Panc1 (cell line): ENCODE measurements around the gene MRPL20. TPM values are rescaled to one million over a fixed set of nuclear protein-coding genes. Genes with fewer than 3 reads are reported as not detected.

ENCODE experiments used
- ATAC-seq: fragments of 200-7000 bp; cut with Tn5 transposase; 2 replicates; pipeline ENCODE4 v1.9.1; 2020; ENCODE audit warnings: mild to moderate bottlenecking, moderate library complexity
- BruUV-seq: library from RNA; stranded (reverse); fragments of 400-500 nt; replicated peaks from 2 replicates; lab custom pipeline; 2021; lab: Mats Ljungman, UMichigan
- CTCF ChIA-PET: fragments of 300-600 bp; sonication (Branson Sonifier 250); formaldehyde crosslinking; loops from one replicate; lab custom pipeline; 2022; ENCODE audit warnings: antibody characterized with exemption; lab: Charles Lee
- POLR2A ChIA-PET: fragments of 300-600 bp; sonication (Branson Sonifier 250); formaldehyde crosslinking; loops from one replicate; lab custom pipeline; 2022; ENCODE audit warnings: antibody characterized with exemption; lab: Charles Lee
- DNase-seq: peaks from one replicate; pipeline ENCODE4 v3.0.0-alpha.2; 2010; ENCODE audit warnings: low read depth, low spot score
- H3K27ac ChIP-seq: 2 replicates; pipeline ENCODE4 v1.5.1; 2011; ENCODE audit warnings: mild to moderate bottlenecking, low read length, inconsistent platforms
- H3K27me3 ChIP-seq: fragments of 200-500 bp; sonication (Bioruptor generic); 2 replicates; pipeline ENCODE4 v1.6.0; 2014; ENCODE audit warnings: low read length, inconsistent platforms; ENCODE audit not compliant: control insufficient read depth, insufficient read depth
- H3K36me3 ChIP-seq: fragments of 200-500 bp; sonication (Bioruptor generic); 2 replicates; pipeline ENCODE4 v1.5.1; 2014; ENCODE audit warnings: inconsistent platforms, mild to moderate bottlenecking, low read length, moderate library complexity; ENCODE audit not compliant: control insufficient read depth, insufficient read depth
- H3K4me1 ChIP-seq: 2 replicates; pipeline ENCODE4 v1.5.1; 2011; ENCODE audit warnings: inconsistent platforms, mild to moderate bottlenecking, low read length, moderate library complexity; ENCODE audit not compliant: control insufficient read depth, insufficient read depth
- H3K4me3 ChIP-seq, 2 experiments: 2 replicates each; pipeline ENCODE4 v1.5.1; 2011 to 2012; ENCODE audit warnings: low read depth in 2 of 2, low read length in 2 of 2, mild to moderate bottlenecking in 2 of 2, inconsistent platforms in 1 of 2, moderate library complexity in 1 of 2
- H3K9me3 ChIP-seq: fragments of 200-500 bp; sonication (Bioruptor generic); 2 replicates; pipeline ENCODE4 v1.5.1; 2014; ENCODE audit warnings: low read depth, mild to moderate bottlenecking, inconsistent platforms, low read length, moderate library complexity; ENCODE audit not compliant: control insufficient read depth, insufficient read depth
- CTCF ChIP-seq: fragments of 450-650 bp; IDR thresholded peaks from 2 replicates; pipeline ENCODE4 v1.5.1; 2017; ENCODE audit warnings: mild to moderate bottlenecking
- POLR2AphosphoS5 ChIP-seq: IDR thresholded peaks from 2 replicates; pipeline ENCODE4 v1.6.1; 2012; ENCODE audit warnings: mild to moderate bottlenecking, low read depth, low read length, moderate library complexity
- REST ChIP-seq, 2 experiments: IDR thresholded peaks; 2 replicates each; pipeline ENCODE4 v1.6.1; 2011 to 2012; ENCODE audit warnings: low read depth in 2 of 2, control low read depth in 1 of 2, low read length in 1 of 2, mild to moderate bottlenecking in 1 of 2, moderate library complexity in 1 of 2; ENCODE audit not compliant: insufficient read depth in 1 of 2
- SIN3A ChIP-seq: IDR thresholded peaks from 2 replicates; pipeline ENCODE4 v1.6.1; 2012; ENCODE audit warnings: low read depth, mild to moderate bottlenecking, low read length, moderate library complexity, borderline replicate concordance; ENCODE audit not compliant: insufficient read depth
- TCF7L2 ChIP-seq: IDR thresholded peaks from 2 replicates; pipeline ENCODE4 v1.6.1; 2011; ENCODE audit warnings: mild to moderate bottlenecking, low read depth, low read length, inconsistent platforms
- in situ Hi-C: cut with HindIII; loops from 2 replicates; pipeline ENCODE4 v1.10.0; 2016; ENCODE audit warnings: low sequenced_read_pairs, low pct_unique_long_range_greater_than_20kb
- intact Hi-C: fragments of 100-400 bp; cut with micrococcal nuclease; formaldehyde crosslinking; loops from one replicate; pipeline ENCODE4 v1.10.0; 2022; ENCODE audit not compliant: unreplicated experiment
- total RNA-seq: library from RNA; stranded (reverse); gene quantifications from one replicate; pipeline ENCODE4 v1.2.1, GENCODE V29; 2021; ENCODE audit not compliant: unreplicated experiment

The MRPL20 gene
- total RNA-seq, 1 experiment from 2014 or later: 196 TPM

- in situ Hi-C loops (no loop called here), intact Hi-C loops (loop anchor here (5.0 kb wide), 1 partner anchor 36 kb away; the partner anchor contains the start of gene VWA1)
- ATAC-seq: peak; percentile 3
- H3K4me3 ChIP-seq: peak overlapping the region; percentile 93 to 94
- ChIA-PET CTCF (no interaction called here), POLR2A (interaction anchor here (0.6 kb wide), 1 partner anchor 102 kb away, joined by 5 read pairs; no protein-coding TSS in a partner anchor)
- H3K27ac ChIP-seq: peak overlapping the region; percentile 98
- no peak for DNase-seq
- H3K9me3 ChIP-seq: no peaks in the 10 kb centered on the region
- H3K4me1 ChIP-seq: peaks cover 54% of the 10 kb centered on the region
- no peaks in the 10 kb centered on the region for H3K27me3 ChIP-seq
- peaks cover 13% of the 10 kb centered on the region for H3K36me3 ChIP-seq
- TF ChIP-seq REST (IDR thresholded peaks at IDR 0.05; ENCODE audit: insufficient read depth in 1 of 2, low read depth in 2 of 2, low read length in 1 of 2) (peak in 1 of 2 experiments; percentile 40; a peak in 1 of 4 replicates), POLR2AphosphoS5 (peak; percentile 62), TCF7L2 (no peak), CTCF (no peak)
- TSS peak; percentile 93 for BruUV-seq
These were observed 6.3 kb downstream of the MRPL20 start for GRCh38 chr1:1400576-1401456.

- DNase-seq: no peak
- in situ Hi-C loops: no loop called here
- peak; percentile 0 for ATAC-seq
- Histone ChIP-seq H3K4me3 (peak overlapping the region; percentile 93 to 94), H3K36me3 (peaks cover 7% of the 10 kb centered on the region), H3K27ac (peak overlapping the region; percentile 98), H3K27me3 (no peaks in the 10 kb centered on the region), H3K9me3 (no peaks in the 10 kb centered on the region), H3K4me1 (peaks cover 47% of the 10 kb centered on the region)
- TF ChIP-seq CTCF: no peak
- no peak for TF ChIP-seq REST (IDR thresholded peaks at IDR 0.05; ENCODE audit: insufficient read depth in 1 of 2, low read depth in 2 of 2, low read length in 1 of 2)
- TF ChIP-seq TCF7L2: no peak
- TF ChIP-seq POLR2AphosphoS5: peak; percentile 28
- no peak for TF ChIP-seq SIN3A
- ChIA-PET CTCF (no interaction called here), POLR2A (interaction anchor here (0.6 kb wide), 1 partner anchor 103 kb away, joined by 5 read pairs; no protein-coding TSS in a partner anchor)
- intact Hi-C loops: loop anchor here (5.0 kb wide), 1 partner anchor 37 kb away; the partner anchor contains the start of gene VWA1
- no TSS peak for BruUV-seq
These were observed 7.1 kb downstream of the MRPL20 start for GRCh38 chr1:1399872-1400575.
